Endothelial cell (in vitro differentiated cells): ENCODE measurements around the gene UPP2. TPM values are rescaled to one million over a fixed set of nuclear protein-coding genes. Genes with fewer than 3 reads are reported as not detected.

Source experiments
- DNase-seq: peaks from one replicate; pipeline ENCODE4 v3.0.0; 2021; ENCODE audit warnings: low spot score
- H3K27ac Mint-ChIP-seq: one replicate; pipeline ENCODE4 v1.8.0; 2021; ENCODE audit warnings: mixed read lengths, inconsistent platforms; ENCODE audit not compliant: unreplicated experiment
- H3K27me3 Mint-ChIP-seq: one replicate; pipeline ENCODE4 v1.8.0; 2021; ENCODE audit warnings: mild to moderate bottlenecking, moderate library complexity, mixed read lengths, inconsistent platforms; ENCODE audit not compliant: unreplicated experiment
- H3K36me3 Mint-ChIP-seq: one replicate; pipeline ENCODE4 v1.8.0; 2021; ENCODE audit warnings: mild to moderate bottlenecking, low read depth, mixed read lengths, inconsistent platforms; ENCODE audit not compliant: unreplicated experiment
- H3K4me1 Mint-ChIP-seq: one replicate; pipeline ENCODE4 v1.8.0; 2021; ENCODE audit warnings: mild to moderate bottlenecking, mixed read lengths, inconsistent platforms; ENCODE audit not compliant: unreplicated experiment
- H3K4me3 Mint-ChIP-seq: one replicate; pipeline ENCODE4 v1.8.0; 2021; ENCODE audit warnings: mild to moderate bottlenecking, mixed read lengths, inconsistent platforms; ENCODE audit not compliant: unreplicated experiment
- H3K9me3 Mint-ChIP-seq: one replicate; pipeline ENCODE4 v1.8.0; 2021; ENCODE audit warnings: mixed read lengths, inconsistent platforms; ENCODE audit not compliant: unreplicated experiment
- long read RNA-seq: library from polyadenylated mRNA; unstranded; transcript quantifications from one replicate; pipeline ENCODE4 v2.0.0, GENCODE V29; 2020; ENCODE audit not compliant: unreplicated experiment
- total RNA-seq: library from RNA; stranded (reverse); fragmentation: NEBNext Ultra II Directional; extraction: Animal tissue kit (Norgen Biotek cat#: 25700); gene quantifications from one replicate; pipeline ENCODE4 v1.2.1, GENCODE V29; 2021; ENCODE audit not compliant: unreplicated experiment
- TF ChIP-seq, protein P1 (sequence below): fragments of 200-600 bp; sonication (generic); IDR thresholded peaks from one replicate; pipeline ENCODE4 v1.5.0; 2021; ENCODE audit warnings: antibody characterized with exemption; ENCODE audit not compliant: unreplicated experiment

UPP2 gene
- total RNA-seq: not detected
- long read RNA-seq: 0 reads

DNA sequence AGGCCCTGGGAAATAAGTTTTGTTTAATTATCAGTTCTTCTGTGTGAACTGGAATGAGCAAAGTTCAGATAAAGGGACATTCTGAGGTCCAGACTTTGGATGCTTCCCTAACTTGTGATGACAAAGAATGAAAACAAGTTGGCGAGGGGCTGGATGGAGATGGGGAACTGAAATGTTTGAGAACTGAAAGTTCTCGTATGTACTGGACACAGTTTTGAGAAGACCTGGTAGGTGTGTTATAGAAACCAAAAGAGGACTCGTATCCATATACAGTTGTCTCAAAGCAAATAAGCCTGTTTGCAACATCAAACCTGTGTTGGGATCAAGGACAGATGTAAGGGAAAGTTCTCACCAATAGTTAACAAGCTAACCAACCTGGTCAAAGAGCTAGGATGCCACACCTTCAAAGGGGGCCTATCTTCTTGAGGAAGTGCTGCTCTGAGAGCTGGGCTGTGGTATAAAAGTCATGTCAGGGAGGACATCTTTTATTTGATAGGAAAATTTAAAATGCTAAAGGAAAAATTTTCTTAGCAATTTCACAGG is at the start of gene UPP2:
UPP2 (plus strand) TSS at position 493 of the 543 bp plus-strand sequence. CDS start 188 bp downstream, outside the sequence.
- Mint-ChIP-seq H3K9me3 (no peaks in the 10 kb centered on the region), H3K4me3 (no peak within 1 kb of the TSS), H3K27ac (no peak within 1 kb of the TSS), H3K36me3 (no peaks in the 10 kb centered on the region), H3K27me3 (no peaks in the 10 kb centered on the region), H3K4me1 (no peaks in the 10 kb centered on the region)
- TF ChIP-seq, protein P1, sequence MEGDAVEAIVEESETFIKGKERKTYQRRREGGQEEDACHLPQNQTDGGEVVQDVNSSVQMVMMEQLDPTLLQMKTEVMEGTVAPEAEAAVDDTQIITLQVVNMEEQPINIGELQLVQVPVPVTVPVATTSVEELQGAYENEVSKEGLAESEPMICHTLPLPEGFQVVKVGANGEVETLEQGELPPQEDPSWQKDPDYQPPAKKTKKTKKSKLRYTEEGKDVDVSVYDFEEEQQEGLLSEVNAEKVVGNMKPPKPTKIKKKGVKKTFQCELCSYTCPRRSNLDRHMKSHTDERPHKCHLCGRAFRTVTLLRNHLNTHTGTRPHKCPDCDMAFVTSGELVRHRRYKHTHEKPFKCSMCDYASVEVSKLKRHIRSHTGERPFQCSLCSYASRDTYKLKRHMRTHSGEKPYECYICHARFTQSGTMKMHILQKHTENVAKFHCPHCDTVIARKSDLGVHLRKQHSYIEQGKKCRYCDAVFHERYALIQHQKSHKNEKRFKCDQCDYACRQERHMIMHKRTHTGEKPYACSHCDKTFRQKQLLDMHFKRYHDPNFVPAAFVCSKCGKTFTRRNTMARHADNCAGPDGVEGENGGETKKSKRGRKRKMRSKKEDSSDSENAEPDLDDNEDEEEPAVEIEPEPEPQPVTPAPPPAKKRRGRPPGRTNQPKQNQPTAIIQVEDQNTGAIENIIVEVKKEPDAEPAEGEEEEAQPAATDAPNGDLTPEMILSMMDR: no peak
- DNase-seq: no peak

DNA sequence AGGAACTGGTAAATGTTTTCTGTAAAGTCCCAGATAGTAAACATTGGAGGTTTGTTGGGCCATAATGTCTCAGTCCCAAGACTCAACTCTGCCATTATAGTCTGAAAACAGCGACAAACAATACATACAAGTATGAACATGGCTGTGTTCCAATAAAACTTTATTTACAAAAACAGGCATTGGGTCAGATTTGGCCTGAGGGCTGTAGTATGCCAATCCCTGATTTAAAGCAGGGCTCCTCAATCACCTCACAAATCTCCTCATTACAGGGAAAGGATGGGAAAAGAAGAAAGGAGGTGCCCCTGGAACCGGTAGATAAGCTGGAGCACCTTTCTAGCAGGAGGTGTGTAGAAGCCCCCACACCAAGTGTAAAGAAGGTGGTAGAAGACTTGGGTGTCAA is 48.9 kb upstream of the UPP2 start:
- Mint-ChIP-seq H3K9me3 (no peaks in the 10 kb centered on the region), H3K27me3 (no peaks in the 10 kb centered on the region), H3K36me3 (no peaks in the 10 kb centered on the region), H3K4me1 (no peaks in the 10 kb centered on the region), H3K4me3 (no peak overlapping the region), H3K27ac (no peak overlapping the region)
- DNase-seq: no peak
- TF ChIP-seq, protein P1: no peak

DNA sequence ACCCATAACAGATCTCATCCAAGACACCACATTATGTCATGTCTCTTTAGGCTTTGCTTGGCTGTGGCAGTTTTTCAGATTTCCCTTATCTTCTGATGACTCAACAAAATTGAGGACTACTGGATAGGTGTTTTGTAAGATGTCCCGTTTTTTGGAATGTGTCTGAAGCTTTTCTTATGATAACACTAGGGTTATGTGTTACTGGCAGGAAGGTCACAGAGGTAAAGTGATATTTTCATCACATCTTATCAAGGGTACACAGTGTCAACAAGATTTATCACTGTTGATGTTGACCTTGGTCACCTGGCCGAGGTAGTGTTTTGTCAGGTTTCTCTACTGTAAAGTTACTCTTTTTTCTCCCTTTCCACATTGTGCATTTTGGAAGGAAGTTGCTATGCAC is 44.8 kb upstream of the UPP2 start:
- Mint-ChIP-seq H3K27ac (no peak overlapping the region), H3K4me1 (no peaks in the 10 kb centered on the region), H3K36me3 (no peaks in the 10 kb centered on the region), H3K27me3 (no peaks in the 10 kb centered on the region), H3K9me3 (no peaks in the 10 kb centered on the region), H3K4me3 (no peak overlapping the region)
- TF ChIP-seq, protein P1: no peak
- DNase-seq: no peak

DNA sequence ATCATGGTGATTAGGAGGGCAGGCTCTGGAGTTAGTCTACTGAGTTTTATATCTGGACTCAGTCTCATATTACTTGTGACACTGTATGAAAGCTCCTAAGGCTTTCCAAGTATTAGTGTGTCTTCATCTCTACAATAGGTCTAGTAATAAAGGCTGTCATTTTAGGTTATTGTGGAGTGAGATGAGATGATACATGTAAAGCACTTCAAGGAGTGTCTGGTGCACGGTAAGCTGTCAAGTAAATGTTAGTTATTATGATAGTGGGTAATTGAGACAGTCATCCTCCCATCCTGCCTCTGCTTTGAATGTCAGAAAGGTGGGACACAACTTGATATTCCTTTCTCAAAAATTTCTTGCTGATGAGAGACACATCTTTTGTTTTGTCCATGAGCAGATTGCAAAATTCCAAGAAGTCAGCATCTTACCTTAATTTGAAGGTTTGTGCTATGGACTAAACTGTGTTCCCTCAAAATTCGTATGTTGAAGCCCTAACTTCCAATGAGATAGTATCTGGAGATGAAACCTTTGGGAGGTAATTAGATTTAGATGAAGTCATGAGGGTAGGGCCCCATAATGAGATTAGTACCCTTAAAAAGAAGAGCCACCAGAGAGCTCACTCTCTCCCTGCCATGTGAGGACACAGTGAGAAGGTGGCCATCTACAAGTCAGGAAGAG is 41.4 kb upstream of the UPP2 start:
- H3K27ac Mint-ChIP-seq: no peak overlapping the region
- H3K4me1 Mint-ChIP-seq: no peaks in the 10 kb centered on the region
- TF ChIP-seq, protein P1: no peak
- no peak for DNase-seq
- H3K27me3 Mint-ChIP-seq: peaks cover 3% of the 10 kb centered on the region
- H3K36me3 Mint-ChIP-seq: no peaks in the 10 kb centered on the region
- no peaks in the 10 kb centered on the region for H3K9me3 Mint-ChIP-seq
- H3K4me3 Mint-ChIP-seq: no peak overlapping the region

DNA sequence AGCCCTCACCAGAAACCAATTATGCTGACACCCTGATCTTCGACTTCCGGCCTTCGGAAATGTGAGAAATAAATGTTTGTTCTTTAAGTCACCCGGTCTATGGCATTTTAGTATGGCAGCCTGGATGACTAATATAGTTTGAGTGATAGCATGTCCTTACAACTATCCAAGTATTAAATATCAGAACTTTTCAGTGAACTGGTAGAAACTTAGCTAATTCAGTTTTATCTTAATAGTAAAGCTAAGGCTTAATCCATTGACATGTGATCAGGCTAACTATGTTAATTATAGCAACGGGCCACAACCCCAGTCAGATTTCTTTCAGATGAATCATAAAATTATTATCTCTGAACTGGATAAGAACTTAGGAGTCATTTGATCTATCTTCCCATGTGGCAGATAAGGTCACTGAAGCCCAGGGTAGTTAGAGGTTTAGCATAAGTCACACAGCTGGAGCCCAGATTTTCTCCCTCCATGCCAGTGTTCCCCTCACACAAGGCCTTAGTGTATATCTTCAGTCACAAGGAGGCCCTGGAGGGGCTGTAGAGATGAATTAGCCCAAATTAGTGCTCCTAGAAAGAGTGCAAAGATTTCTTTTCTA is 40.7 kb upstream of the UPP2 start:
- no peaks in the 10 kb centered on the region for H3K9me3 Mint-ChIP-seq
- no peak overlapping the region for H3K27ac Mint-ChIP-seq
- peaks cover 3% of the 10 kb centered on the region for H3K27me3 Mint-ChIP-seq
- TF ChIP-seq, protein P1: no peak
- H3K4me3 Mint-ChIP-seq: no peak overlapping the region
- no peak for DNase-seq
- no peaks in the 10 kb centered on the region for H3K36me3 Mint-ChIP-seq
- no peaks in the 10 kb centered on the region for H3K4me1 Mint-ChIP-seq
